GM10847 (cell line): ENCODE results near the gene ZMIZ1.

ENCODE experiments used
- POLR2A ChIP-seq: IDR thresholded peaks from 2 replicates; pipeline ENCODE4 v1.6.1; 2011; ENCODE audit not compliant: insufficient read length; ENCODE audit errors: extremely low read depth

ZMIZ1 gene

GRCh38 chr10:79065853-79066252 lies 2.9 kb upstream of the ZMIZ1 start:
- no peak for TF ChIP-seq POLR2A

- TF ChIP-seq POLR2A: no peak
Measured at GRCh38 chr10:79066411-79067240, 2.1 kb upstream of the ZMIZ1 start.

- no peak for TF ChIP-seq POLR2A
Measured at GRCh38 chr10:79067241-79068202, 1.2 kb upstream of the ZMIZ1 start.

GRCh38 chr10:79068203-79068561 lies 584 bp upstream of the ZMIZ1 start:
- TF ChIP-seq POLR2A: no peak

- no peak for TF ChIP-seq POLR2A
Measured at GRCh38 chr10:79069325-79070080, 737 bp downstream of the ZMIZ1 start.

- no peak for TF ChIP-seq POLR2A
Measured at GRCh38 chr10:79070081-79070605, 1.4 kb downstream of the ZMIZ1 start.

- TF ChIP-seq POLR2A: no peak
Measured at GRCh38 chr10:79070606-79071395, 2.0 kb downstream of the ZMIZ1 start.

- TF ChIP-seq POLR2A: no peak
Measured at GRCh38 chr10:79071396-79071923, 2.7 kb downstream of the ZMIZ1 start.

GRCh38 chr10:79072041-79072441 lies 3.3 kb downstream of the ZMIZ1 start:
- TF ChIP-seq POLR2A: no peak

- no peak for TF ChIP-seq POLR2A
Measured at GRCh38 chr10:79072994-79073645, 4.4 kb downstream of the ZMIZ1 start.

GRCh38 chr10:79073784-79074432 lies 5.1 kb downstream of the ZMIZ1 start:
- no peak for TF ChIP-seq POLR2A

- no peak for TF ChIP-seq POLR2A
Measured at GRCh38 chr10:79074732-79075131, 6.0 kb downstream of the ZMIZ1 start.

GRCh38 chr10:79075418-79075817 lies 6.7 kb downstream of the ZMIZ1 start:
- TF ChIP-seq POLR2A: no peak

- no peak for TF ChIP-seq POLR2A
Measured at GRCh38 chr10:79077488-79078173, 8.9 kb downstream of the ZMIZ1 start.
